ENCODE data around the gene PAK2. TPM values are rescaled to one million over a fixed set of nuclear protein-coding genes. Genes with fewer than 3 reads are reported as not detected.

Gene PAK2
- 10 to 100 TPM; 57.7 to 97.3 (median 79.7) TPM for total RNA-seq
- polyA plus RNA-seq = 10 to 100 TPM; 25.8 to 30.8 TPM
- 94.1 reads per million, percentile 83 among the genes with 10 or more reads in this experiment for total RNA-seq

DNA sequence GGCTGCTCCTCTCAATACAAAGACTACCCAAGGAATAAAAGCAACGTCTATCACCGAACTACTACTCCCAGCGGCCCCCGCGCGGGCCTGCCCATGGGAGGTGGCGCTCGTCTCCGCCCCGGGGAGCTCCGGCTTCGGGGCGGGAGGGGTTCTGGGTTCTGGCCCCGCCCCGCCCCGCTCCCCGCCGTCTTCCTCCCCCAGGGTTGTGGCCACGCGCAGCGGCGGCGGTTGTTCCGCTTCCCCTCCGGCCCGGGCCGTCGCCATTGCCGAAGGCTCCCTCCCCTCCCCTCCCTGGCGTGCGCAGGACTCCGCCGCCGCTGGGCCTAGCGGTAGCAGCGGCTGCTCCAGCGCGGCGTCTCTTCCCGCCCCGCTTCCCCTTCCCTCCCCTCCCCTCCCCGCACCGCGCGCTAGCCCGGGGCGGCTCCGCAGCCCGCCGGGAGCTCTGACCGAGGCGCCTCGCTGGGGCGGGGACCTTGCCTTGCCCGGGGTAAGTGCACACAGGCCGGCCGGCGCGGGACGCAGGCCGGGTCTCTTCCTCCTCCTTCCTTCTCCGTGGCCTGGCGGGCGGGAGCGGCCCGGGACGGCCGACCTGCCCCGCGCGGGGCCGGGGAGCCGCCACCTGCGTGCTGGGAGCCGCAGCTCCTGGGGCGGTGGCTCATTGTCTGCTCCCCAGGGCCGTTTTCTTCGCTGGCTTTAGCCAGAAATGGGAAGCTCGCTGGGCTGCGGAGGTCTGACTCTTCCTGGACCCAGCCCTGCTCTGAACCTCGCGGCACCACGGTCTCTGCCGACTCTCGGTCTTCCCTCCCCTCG, at the start of gene PAK2:
PAK2 (plus strand) TSS at position 187 of the 810 bp plus-strand sequence. CDS start 42,790 bp downstream, outside the sequence.
- H3K4me3 Mint-ChIP-seq = peak within 1 kb of the TSS; percentile 90 to 100 (median 100)
- CTCF ChIA-PET = interaction anchor here (0.6 kb wide), 1 partner anchor 241 kb away, joined by 3 read pairs; no protein-coding TSS in a partner anchor

GRCh38 chr3:196689941-196690660, 49.6 kb upstream of the PAK2 start:
- Mint-ChIP-seq H3K36me3 (no peaks in the 10 kb centered on the region), H3K4me3 (no peak overlapping the region), H3K27me3 (peaks cover 0 to 1% (median 0%) of the 10 kb centered on the region in 5 donors), H3K4me1 (peaks cover 4 to 21% (median 5%) of the 10 kb centered on the region in 7 donors), H3K9me3 (no peaks in the 10 kb centered on the region), H3K27ac (peak overlapping the region in 1 of 9 donors; percentile 80)
- no peak for ATAC-seq
- Histone ChIP-seq H3K27me3 (ENCODE audit: control insufficient read depth in 2 of 2, insufficient read depth in 2 of 2, low read length in 2 of 2) (no peaks in the 10 kb centered on the region), H3K4me3 (ENCODE audit: low read length) (no peak overlapping the region), H3K4me1 (ENCODE audit: control insufficient read depth in 2 of 2, insufficient read depth in 2 of 2, low read length in 2 of 2) (peaks cover 0 to 9% of the 10 kb centered on the region in 2 donors), H3K27ac (ENCODE audit: low read depth, low read length) (no peak overlapping the region), H3K9me3 (ENCODE audit: control insufficient read depth in 2 of 3, low read length in 3 of 3) (no peaks in the 10 kb centered on the region), H3K36me3 (ENCODE audit: control insufficient read depth in 2 of 3, insufficient read depth in 3 of 3, low read length in 3 of 3) (no peaks in the 10 kb centered on the region)
- intact Hi-C loops (cut with micrococcal nuclease) = no loop called here
- ChIA-PET CTCF (interaction anchor here (1.3 to 6.2 kb wide), 2 partner anchors 36 to 82 kb away, joined by 3 to 29 read pairs; no protein-coding TSS in a partner anchor), POLR2A (no interaction called here)
- no peak for DNase-seq

More for the DNA sequence above, at the start of gene PAK2:
- peaks cover 15 to 25% of the 10 kb centered on the region in 2 donors for H3K4me1 ChIP-seq (ENCODE audit: control insufficient read depth in 2 of 2, insufficient read depth in 2 of 2, low read length in 2 of 2)
- Mint-ChIP-seq H3K36me3 (peaks cover 0 to 20% (median 7%) of the 10 kb centered on the region in 5 donors), H3K27ac (peak within 1 kb of the TSS; percentile 93 to 100 (median 99)), H3K4me1 (peaks cover 25 to 38% (median 29%) of the 10 kb centered on the region in 7 donors), H3K9me3 (peaks cover 0 to 6% (median 0%) of the 10 kb centered on the region in 11 donors), H3K27me3 (no peaks in the 10 kb centered on the region)
- peaks cover 0 to 3% (median 0%) of the 10 kb centered on the region in 3 experiments for H3K36me3 ChIP-seq (ENCODE audit: control insufficient read depth in 2 of 3, insufficient read depth in 3 of 3, low read length in 3 of 3)
- intact Hi-C loops (cut with micrococcal nuclease) = loop anchor here (1.0 to 10.0 kb wide), 15 partner anchors 28 to 1195 kb away; partner anchors contain the start of genes CEP19 (in 2 of the 2), FBXO45 (in 2 of the 2), NCBP2 (in 2 of the 2) and PIGX (in 2 of the 2)
- no peaks in the 10 kb centered on the region for H3K27me3 ChIP-seq (ENCODE audit: control insufficient read depth in 2 of 2, insufficient read depth in 2 of 2, low read length in 2 of 2)
- peak within 1 kb of the TSS; percentile 78 for H3K4me3 ChIP-seq (ENCODE audit: low read length)
- POLR2A ChIA-PET = interaction anchor here (0.6 to 3.2 kb wide), 23 partner anchors 9 to 1340 kb away, joined by 3 to 33 read pairs (median 4); partner anchors contain the start of genes CEP19, FBXO45, NCBP2 and NRROS
- H3K9me3 ChIP-seq (ENCODE audit: control insufficient read depth in 2 of 3, low read length in 3 of 3) = no peaks in the 10 kb centered on the region
- DNase-seq (peak; percentile 80 to 92 (median 85)), ATAC-seq (peak; percentile 95)
- peak within 1 kb of the TSS; percentile 94 for H3K27ac ChIP-seq (ENCODE audit: low read depth, low read length)

DNA sequence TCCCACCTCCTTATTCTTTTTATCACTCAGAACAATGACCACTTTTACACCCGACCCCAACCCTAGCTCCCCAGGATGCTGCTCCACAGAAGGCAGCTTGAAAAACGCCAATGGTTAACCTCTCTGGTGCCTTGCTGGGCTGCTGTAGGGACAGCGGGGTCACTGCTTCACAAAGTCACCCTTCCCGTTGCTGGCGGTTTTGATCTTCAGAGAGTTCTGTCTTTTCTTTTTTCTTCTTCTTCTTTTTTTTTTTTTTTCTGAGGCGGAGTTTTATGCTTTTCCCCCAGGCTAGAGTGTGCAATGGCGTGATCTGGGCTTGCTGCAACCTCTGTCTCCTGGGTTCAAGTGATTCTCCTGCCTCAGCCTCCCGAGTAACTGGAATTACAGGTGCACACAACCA, 48.3 kb upstream of the PAK2 start:
- Histone ChIP-seq H3K4me3 (ENCODE audit: low read length) (no peak overlapping the region), H3K9me3 (ENCODE audit: control insufficient read depth in 2 of 3, low read length in 3 of 3) (no peaks in the 10 kb centered on the region), H3K36me3 (ENCODE audit: control insufficient read depth in 2 of 3, insufficient read depth in 3 of 3, low read length in 3 of 3) (no peaks in the 10 kb centered on the region), H3K27me3 (ENCODE audit: control insufficient read depth in 2 of 2, insufficient read depth in 2 of 2, low read length in 2 of 2) (no peaks in the 10 kb centered on the region), H3K27ac (ENCODE audit: low read depth, low read length) (no peak overlapping the region), H3K4me1 (ENCODE audit: control insufficient read depth in 2 of 2, insufficient read depth in 2 of 2, low read length in 2 of 2) (peaks cover 0 to 12% of the 10 kb centered on the region in 2 donors)
- ATAC-seq (no peak), DNase-seq (no peak)
- Mint-ChIP-seq H3K27ac (peak overlapping the region in 1 of 9 donors; percentile 44), H3K4me1 (peaks cover 0 to 21% (median 7%) of the 10 kb centered on the region in 7 donors), H3K4me3 (no peak overlapping the region), H3K27me3 (no peaks in the 10 kb centered on the region), H3K9me3 (no peaks in the 10 kb centered on the region), H3K36me3 (no peaks in the 10 kb centered on the region)
- intact Hi-C loops (cut with micrococcal nuclease) = no loop called here
- CTCF ChIA-PET = interaction anchor here (0.6 to 6.2 kb wide), 3 partner anchors 14 to 83 kb away, joined by 3 to 29 read pairs (median 4); no protein-coding TSS in a partner anchor
- POLR2A ChIA-PET = no interaction called here

DNA sequence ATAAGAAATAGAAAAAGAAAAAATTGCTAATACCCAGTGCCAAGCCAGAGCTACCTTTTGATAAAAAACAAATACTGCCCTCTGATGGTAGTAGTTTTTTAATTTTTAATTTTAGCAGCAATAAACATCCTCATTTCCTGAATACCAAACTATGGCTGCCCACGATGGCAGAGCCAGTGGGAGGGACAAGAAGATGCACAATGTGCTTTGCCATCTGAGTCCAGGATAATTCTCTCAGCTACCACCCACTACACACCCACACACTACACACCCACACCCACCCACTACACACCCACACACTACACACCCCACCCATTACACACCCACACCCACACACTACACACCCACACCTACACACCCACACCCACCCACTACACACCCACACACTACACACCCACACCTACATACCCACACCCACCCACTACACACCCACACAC, 45.4 kb upstream of the PAK2 start:
- Mint-ChIP-seq H3K4me3 (no peak overlapping the region), H3K9me3 (no peaks in the 10 kb centered on the region), H3K27ac (peak overlapping the region in 3 of 9 donors; percentile 33 to 84 (median 65)), H3K36me3 (no peaks in the 10 kb centered on the region), H3K27me3 (no peaks in the 10 kb centered on the region), H3K4me1 (peaks cover 0 to 14% (median 7%) of the 10 kb centered on the region in 7 donors)
- no peaks in the 10 kb centered on the region for H3K36me3 ChIP-seq (ENCODE audit: control insufficient read depth in 2 of 3, insufficient read depth in 3 of 3, low read length in 3 of 3)
- DNase-seq (peak in 6 of 9 donors; percentile 18 to 55 (median 46)), ATAC-seq (peak; percentile 78)
- ChIA-PET POLR2A (interaction anchor here (0.6 to 1.0 kb wide), 5 partner anchors 39 to 94 kb away, joined by 3 to 4 read pairs (median 3); no protein-coding TSS in a partner anchor), CTCF (interaction anchor here (1.6 to 6.2 kb wide), 3 partner anchors 9 to 86 kb away, joined by 5 to 29 read pairs (median 6); no protein-coding TSS in a partner anchor)
- H3K4me3 ChIP-seq (ENCODE audit: low read length) = no peak overlapping the region
- H3K27me3 ChIP-seq (ENCODE audit: control insufficient read depth in 2 of 2, insufficient read depth in 2 of 2, low read length in 2 of 2) = no peaks in the 10 kb centered on the region
- H3K9me3 ChIP-seq (ENCODE audit: control insufficient read depth in 2 of 3, low read length in 3 of 3) = no peaks in the 10 kb centered on the region
- peaks cover 0 to 12% of the 10 kb centered on the region in 2 donors for H3K4me1 ChIP-seq (ENCODE audit: control insufficient read depth in 2 of 2, insufficient read depth in 2 of 2, low read length in 2 of 2)
- no peak overlapping the region for H3K27ac ChIP-seq (ENCODE audit: low read depth, low read length)
- intact Hi-C loops (cut with micrococcal nuclease) = loop anchor here in 1 of 2 donors (1.0 kb wide), 2 partner anchors 85 to 157 kb away; no protein-coding TSS in a partner anchor

DNA sequence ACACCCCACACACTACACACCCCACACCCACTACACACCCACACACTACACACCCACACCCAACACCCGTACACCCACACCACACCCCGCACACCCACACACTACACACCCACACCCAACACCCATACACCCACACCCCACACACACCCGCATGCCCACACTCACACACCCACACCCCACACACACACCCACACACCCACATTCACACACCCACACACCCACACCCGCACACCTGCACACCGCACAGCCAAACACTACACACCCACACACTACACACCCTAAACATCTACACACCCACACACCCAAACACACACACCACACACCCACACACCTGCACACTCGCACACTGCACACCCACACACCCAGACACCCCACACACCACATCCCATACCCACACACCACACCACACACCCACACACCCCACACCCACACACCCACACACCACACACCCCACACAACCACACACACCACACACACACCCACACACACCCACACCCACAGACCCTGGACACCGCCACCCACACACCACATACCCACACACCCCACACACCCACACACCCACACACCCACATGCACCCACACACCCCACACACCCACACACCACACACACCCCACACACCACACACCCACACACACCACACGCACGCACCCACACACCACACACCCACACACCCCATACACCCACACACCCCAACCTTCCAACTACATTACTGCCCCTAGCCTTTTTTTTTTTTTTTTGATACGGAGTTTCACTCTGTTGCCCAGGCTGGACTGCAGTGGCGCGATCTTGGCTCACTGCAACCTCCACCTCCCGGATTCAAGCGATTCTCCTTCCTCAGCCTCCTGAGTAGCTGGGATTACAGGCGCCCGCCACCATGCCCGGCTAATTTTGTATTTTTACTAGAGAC, 44.5 kb upstream of the PAK2 start:
- peak; percentile 39 for ATAC-seq
- intact Hi-C loops (cut with micrococcal nuclease) = loop anchor here in 1 of 2 donors (1.0 kb wide), 2 partner anchors 86 to 158 kb away; no protein-coding TSS in a partner anchor
- POLR2A ChIA-PET = no interaction called here

More for the DNA sequence above, 44.5 kb upstream of the PAK2 start:
- H3K9me3 Mint-ChIP-seq = no peaks in the 10 kb centered on the region
- H3K4me3 ChIP-seq (ENCODE audit: low read length) = no peak overlapping the region
- peaks cover 0 to 12% of the 10 kb centered on the region in 2 donors for H3K4me1 ChIP-seq (ENCODE audit: control insufficient read depth in 2 of 2, insufficient read depth in 2 of 2, low read length in 2 of 2)
- CTCF ChIA-PET = interaction anchor here (0.5 to 1.6 kb wide), 3 partner anchors 10 to 429 kb away, joined by 3 to 4 read pairs (median 3); no protein-coding TSS in a partner anchor
- no peaks in the 10 kb centered on the region for H3K9me3 ChIP-seq (ENCODE audit: control insufficient read depth in 2 of 3, low read length in 3 of 3)
- DNase-seq = peak in 1 of 9 donors; percentile 56
- no peaks in the 10 kb centered on the region for H3K27me3 Mint-ChIP-seq
- H3K27me3 ChIP-seq (ENCODE audit: control insufficient read depth in 2 of 2, insufficient read depth in 2 of 2, low read length in 2 of 2) = no peaks in the 10 kb centered on the region
- H3K4me1 Mint-ChIP-seq = peaks cover 0 to 14% (median 7%) of the 10 kb centered on the region in 7 donors
- H3K27ac ChIP-seq (ENCODE audit: low read depth, low read length) = no peak overlapping the region
- H3K36me3 ChIP-seq (ENCODE audit: control insufficient read depth in 2 of 3, insufficient read depth in 3 of 3, low read length in 3 of 3) = no peaks in the 10 kb centered on the region
- H3K36me3 Mint-ChIP-seq = no peaks in the 10 kb centered on the region
- H3K4me3 Mint-ChIP-seq = no peak overlapping the region
- peak overlapping the region in 8 of 9 donors; percentile 10 to 83 (median 56) for H3K27ac Mint-ChIP-seq

Data from naive thymus-derived CD4-positive, alpha-beta T cell (primary cell).